CD4-positive, alpha-beta T cell (primary cell): Measurements from ENCODE around the gene SSNA1. TPM values are rescaled to one million over a fixed set of nuclear protein-coding genes. Genes with fewer than 3 reads are reported as not detected.

Experiments
- ATAC-seq: fragments of 200-7000 bp; cut with Tn5 transposase; one replicate; pipeline ENCODE4 v1.10.0; 2022; ENCODE audit warnings: mild to moderate bottlenecking; ENCODE audit not compliant: poor library complexity
- CTCF ChIA-PET: fragments of 350-600 bp; sonication (Branson Sonifier 250); formaldehyde crosslinking; loops from one replicate; lab custom pipeline; 2021; ENCODE audit warnings: antibody characterized with exemption, inconsistent platforms; lab: Charles Lee
- POLR2A ChIA-PET: fragments of 350-600 bp; sonication (Branson Sonifier 250); formaldehyde crosslinking; loops from one replicate; lab custom pipeline; 2021; ENCODE audit warnings: antibody characterized with exemption, inconsistent platforms; lab: Charles Lee
- DNase-seq, 14 experiments: peaks; one replicate each; pipeline ENCODE4 v3.0.0-alpha.2; 2013 to 2020; ENCODE audit warnings: mixed read lengths in 2 of 14
- H3K27ac ChIP-seq, 2 donors: one replicate each; pipeline versions ENCODE4 v1.5.1 to v1.7.0; 2013; ENCODE audit warnings: low read length in 2 of 2, low read depth in 1 of 2, mild to moderate bottlenecking in 1 of 2
- H3K27me3 ChIP-seq, 2 experiments: 1 replicate in 1 of 2; 2 replicates in 1 of 2; pipeline versions ENCODE4 v1.6.1 to v1.7.0; 2013; ENCODE audit warnings: low read length in 2 of 2, control low read depth in 1 of 2, mild to moderate bottlenecking in 1 of 2, moderate library complexity in 1 of 2; ENCODE audit not compliant: insufficient read depth in 2 of 2, control insufficient read depth in 1 of 2
- H3K36me3 ChIP-seq: one replicate; pipeline ENCODE4 v1.6.1; 2013; ENCODE audit warnings: low read length, control low read depth; ENCODE audit not compliant: insufficient read depth
- H3K4me1 ChIP-seq: one replicate; pipeline ENCODE4 v1.6.1; 2013; ENCODE audit warnings: low read length, control low read depth; ENCODE audit not compliant: insufficient read depth
- H3K4me3 ChIP-seq: one replicate; pipeline ENCODE4 v1.5.1; 2013; ENCODE audit warnings: mild to moderate bottlenecking, low read length, moderate library complexity
- H3K9me3 ChIP-seq, 2 experiments: 1 replicate in 1 of 2; 2 replicates in 1 of 2; pipeline versions ENCODE4 v1.6.1 to v1.7.0; 2013; ENCODE audit warnings: low read length in 2 of 2, mild to moderate bottlenecking in 2 of 2, control low read depth in 1 of 2, moderate library complexity in 1 of 2; ENCODE audit not compliant: control insufficient read depth in 1 of 2, insufficient read depth in 1 of 2
- H3K27ac Mint-ChIP-seq: one replicate; pipeline ENCODE4 v1.8.0; 2020; ENCODE audit warnings: mixed read lengths
- H3K27me3 Mint-ChIP-seq: one replicate; pipeline ENCODE4 v1.8.0; 2021; ENCODE audit warnings: mixed read lengths
- H3K36me3 Mint-ChIP-seq: one replicate; pipeline ENCODE4 v1.8.0; 2021; ENCODE audit warnings: low read depth, mixed read lengths
- H3K4me1 Mint-ChIP-seq: one replicate; pipeline ENCODE4 v1.8.0; 2021; ENCODE audit warnings: low read depth, mixed read lengths
- H3K4me3 Mint-ChIP-seq: one replicate; pipeline ENCODE4 v1.8.0; 2020; ENCODE audit warnings: mild to moderate bottlenecking, mixed read lengths
- H3K9me3 Mint-ChIP-seq: one replicate; pipeline ENCODE4 v1.8.0; 2020; ENCODE audit warnings: mixed read lengths
- intact Hi-C, 2 experiments: fragments of 100-400 bp; cut with DNase I in 1 of 2; cut with micrococcal nuclease in 1 of 2; formaldehyde crosslinking; loops; one replicate each; pipeline versions ENCODE4 v1.15.1 to v1.9.0; 2023 to 2025; cut with DNase I, micrococcal nuclease
- total RNA-seq, 174 experiments: library from RNA in 2 of 174; stranded (reverse) in 2 of 174; gene quantifications; one replicate each; pipeline ENCODE4 v1.2.3 and lab custom pipeline; 2021 to 2026
- TF ChIP-seq, protein P1 (sequence below): fragments of 200-600 bp; IDR thresholded peaks from one replicate; pipeline ENCODE4 v1.8.0; 2022; ENCODE audit warnings: antibody characterized with exemption, mild to moderate bottlenecking

SSNA1 gene
- total RNA-seq, 2 experiments from 2014 or later = 30.1 to 30.5 TPM

DNA sequence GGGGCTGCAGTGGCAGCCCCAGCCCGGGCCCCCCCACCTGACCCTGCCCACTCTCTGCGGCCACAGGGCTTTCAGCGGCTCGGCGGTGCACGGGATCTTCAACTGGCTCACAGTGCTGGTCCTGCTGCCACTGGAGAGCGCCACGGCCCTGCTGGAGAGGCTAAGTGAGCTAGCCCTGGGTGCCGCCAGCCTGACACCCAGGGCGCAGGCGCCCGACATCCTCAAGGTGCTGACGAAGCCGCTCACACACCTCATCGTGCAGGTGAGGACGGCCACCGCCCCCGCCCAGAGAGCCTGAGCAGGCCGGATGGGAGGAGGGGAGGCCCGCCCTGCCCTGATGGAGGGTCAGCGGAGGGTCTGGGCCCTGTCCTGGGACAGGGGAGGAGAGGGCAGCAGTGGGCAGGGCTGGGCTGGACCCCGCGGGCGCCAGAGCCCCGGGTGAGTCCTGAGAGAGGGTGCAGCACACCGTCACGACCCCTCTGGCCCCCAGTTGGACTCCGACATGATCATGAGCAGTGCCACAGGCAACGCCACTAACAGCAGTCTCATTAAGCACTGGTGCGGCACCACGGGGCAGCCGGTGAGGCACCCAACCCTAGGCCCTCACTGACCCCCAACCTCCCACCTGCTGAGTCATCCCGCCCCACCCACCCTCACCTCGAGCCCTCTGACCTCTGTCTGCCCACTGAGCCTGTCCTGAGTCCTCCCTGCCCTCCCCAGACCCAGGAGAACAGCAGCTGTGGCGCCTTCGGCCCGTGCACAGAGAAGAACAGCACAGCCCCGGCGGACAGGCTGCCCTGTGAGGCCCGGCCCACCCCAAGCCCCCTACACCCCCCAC lies 44.9 kb downstream of the SSNA1 start:
- no peaks in the 10 kb centered on the region for H3K4me1 Mint-ChIP-seq
- no peak overlapping the region for H3K4me3 Mint-ChIP-seq
- H3K9me3 Mint-ChIP-seq = no peaks in the 10 kb centered on the region
- intact Hi-C loops = no loop called here
- no peaks in the 10 kb centered on the region for H3K36me3 Mint-ChIP-seq
- DNase-seq (no peak), ATAC-seq (no peak)
- Histone ChIP-seq H3K9me3 (peaks cover 0 to 10% of the 10 kb centered on the region in 2 experiments), H3K27me3 (peaks cover 3 to 13% of the 10 kb centered on the region in 2 experiments), H3K4me1 (peaks cover 26% of the 10 kb centered on the region), H3K4me3 (no peak overlapping the region), H3K27ac (no peak overlapping the region), H3K36me3 (no peaks in the 10 kb centered on the region)
- peaks cover 6% of the 10 kb centered on the region for H3K27me3 Mint-ChIP-seq
- CTCF ChIA-PET = no interaction called here
- TF ChIP-seq, protein P1, sequence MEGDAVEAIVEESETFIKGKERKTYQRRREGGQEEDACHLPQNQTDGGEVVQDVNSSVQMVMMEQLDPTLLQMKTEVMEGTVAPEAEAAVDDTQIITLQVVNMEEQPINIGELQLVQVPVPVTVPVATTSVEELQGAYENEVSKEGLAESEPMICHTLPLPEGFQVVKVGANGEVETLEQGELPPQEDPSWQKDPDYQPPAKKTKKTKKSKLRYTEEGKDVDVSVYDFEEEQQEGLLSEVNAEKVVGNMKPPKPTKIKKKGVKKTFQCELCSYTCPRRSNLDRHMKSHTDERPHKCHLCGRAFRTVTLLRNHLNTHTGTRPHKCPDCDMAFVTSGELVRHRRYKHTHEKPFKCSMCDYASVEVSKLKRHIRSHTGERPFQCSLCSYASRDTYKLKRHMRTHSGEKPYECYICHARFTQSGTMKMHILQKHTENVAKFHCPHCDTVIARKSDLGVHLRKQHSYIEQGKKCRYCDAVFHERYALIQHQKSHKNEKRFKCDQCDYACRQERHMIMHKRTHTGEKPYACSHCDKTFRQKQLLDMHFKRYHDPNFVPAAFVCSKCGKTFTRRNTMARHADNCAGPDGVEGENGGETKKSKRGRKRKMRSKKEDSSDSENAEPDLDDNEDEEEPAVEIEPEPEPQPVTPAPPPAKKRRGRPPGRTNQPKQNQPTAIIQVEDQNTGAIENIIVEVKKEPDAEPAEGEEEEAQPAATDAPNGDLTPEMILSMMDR = no peak
- POLR2A ChIA-PET = no interaction called here
- H3K27ac Mint-ChIP-seq = no peak overlapping the region

DNA sequence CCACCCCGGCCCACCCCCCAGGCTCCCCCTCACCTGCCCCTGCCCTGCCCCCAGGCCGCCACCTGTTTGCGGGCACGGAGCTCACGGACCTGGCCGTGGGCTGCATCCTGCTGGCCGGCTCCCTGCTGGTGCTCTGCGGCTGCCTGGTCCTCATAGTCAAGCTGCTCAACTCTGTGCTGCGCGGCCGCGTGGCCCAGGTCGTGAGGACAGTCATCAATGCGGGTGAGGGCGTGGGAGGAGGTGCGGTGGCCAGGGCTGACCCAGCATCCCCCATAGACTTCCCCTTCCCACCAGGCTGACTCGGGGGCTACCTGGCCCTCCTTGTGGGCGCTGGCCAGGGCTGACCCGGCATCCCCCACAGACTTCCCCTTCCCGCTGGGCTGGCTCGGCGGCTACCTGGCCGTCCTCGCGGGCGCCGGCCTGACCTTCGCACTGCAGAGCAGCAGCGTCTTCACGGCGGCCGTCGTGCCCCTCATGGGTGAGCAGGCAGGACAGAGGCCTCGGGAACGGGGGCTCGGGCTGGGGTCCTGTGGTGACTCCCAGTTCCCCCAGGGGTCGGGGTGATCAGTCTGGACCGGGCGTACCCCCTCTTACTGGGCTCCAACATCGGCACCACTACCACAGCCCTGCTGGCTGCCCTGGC lies 45.7 kb downstream of the SSNA1 start:
- ChIA-PET CTCF (no interaction called here), POLR2A (no interaction called here)
- no peaks in the 10 kb centered on the region for H3K36me3 ChIP-seq
- H3K36me3 Mint-ChIP-seq = no peaks in the 10 kb centered on the region
- TF ChIP-seq, protein P1 = no peak
- H3K27me3 ChIP-seq = peaks cover 2 to 4% of the 10 kb centered on the region in 2 experiments
- no peak overlapping the region for H3K4me3 ChIP-seq
- intact Hi-C loops = no loop called here
- H3K27ac Mint-ChIP-seq = no peak overlapping the region
- DNase-seq = no peak
- no peaks in the 10 kb centered on the region for H3K9me3 Mint-ChIP-seq
- H3K27ac ChIP-seq = no peak overlapping the region
- peaks cover 0 to 7% of the 10 kb centered on the region in 2 experiments for H3K9me3 ChIP-seq
- no peak for ATAC-seq
- no peak overlapping the region for H3K4me3 Mint-ChIP-seq
- H3K4me1 ChIP-seq = peaks cover 34% of the 10 kb centered on the region
- H3K27me3 Mint-ChIP-seq = peaks cover 6% of the 10 kb centered on the region
- peaks cover 5% of the 10 kb centered on the region for H3K4me1 Mint-ChIP-seq

DNA sequence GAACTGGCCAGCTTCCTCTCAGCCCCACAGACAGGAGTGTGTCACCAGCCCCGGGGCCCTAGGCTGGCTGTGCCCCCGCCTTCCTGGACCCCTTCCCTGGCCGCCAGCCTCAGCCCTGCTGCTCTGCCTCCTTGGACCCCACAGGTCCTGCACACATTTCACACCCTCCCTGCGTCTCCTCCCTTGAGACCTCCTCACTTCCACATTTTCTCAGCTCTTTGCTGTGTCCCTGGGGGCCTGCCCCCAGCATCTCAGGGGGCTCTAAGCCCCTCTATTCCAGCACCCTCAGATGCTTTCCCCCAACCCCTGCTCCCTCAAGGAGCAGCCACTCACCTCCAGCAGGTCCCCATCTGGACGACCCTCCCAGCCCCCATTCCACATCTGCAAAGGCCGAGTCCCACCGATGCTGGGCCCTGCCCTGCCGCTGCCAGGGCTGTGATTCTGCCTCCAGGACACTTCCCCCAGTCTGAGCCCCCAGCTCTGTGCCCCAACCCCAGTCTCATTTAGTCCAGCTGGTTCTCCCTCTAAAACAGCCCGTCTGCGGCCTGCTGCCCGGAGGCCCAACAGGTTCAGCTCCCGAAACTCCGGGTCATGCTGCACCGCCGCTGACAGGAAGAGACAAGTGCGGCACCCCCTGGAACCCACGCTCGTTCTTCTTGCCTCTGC lies 46.4 kb downstream of the SSNA1 start:
- Histone ChIP-seq H3K9me3 (peaks cover 0 to 6% of the 10 kb centered on the region in 2 experiments), H3K4me1 (peaks cover 41% of the 10 kb centered on the region), H3K4me3 (no peak overlapping the region), H3K36me3 (no peaks in the 10 kb centered on the region), H3K27me3 (peaks cover 0 to under 1% of the 10 kb centered on the region in 2 experiments), H3K27ac (no peak overlapping the region)
- ChIA-PET CTCF (interaction anchor here (1.1 to 1.8 kb wide), 2 partner anchors 58 to 188 kb away, joined by 3 to 4 read pairs; partner anchors contain the start of gene NPDC1), POLR2A (no interaction called here)
- intact Hi-C loops = loop anchor here in 1 of 2 experiments (5.0 kb wide), 3 partner anchors 48 to 448 kb away; partner anchors contain the start of genes ANAPC2 and SSNA1
- Mint-ChIP-seq H3K36me3 (no peaks in the 10 kb centered on the region), H3K4me1 (peaks cover 5% of the 10 kb centered on the region), H3K4me3 (no peak overlapping the region), H3K9me3 (no peaks in the 10 kb centered on the region), H3K27me3 (peaks cover 6% of the 10 kb centered on the region), H3K27ac (no peak overlapping the region)
- no peak for DNase-seq
- TF ChIP-seq, protein P1 = no peak
- no peak for ATAC-seq
